Activated T-helper 9 cell treated with anti-CD3 and anti-CD28 coated beads, Interleukin-2, amount 50 U/mL, for 16 hours (primary cell): ENCODE measurements around the gene SORCS2.
"Not testable (repeated sequence)": the region's sequence is repeated elsewhere in the genome, so short reads cannot be mapped to it uniquely, and the experiment has no call there.

Experiments used
- DNase-seq: peaks from one replicate; pipeline ENCODE4 v3.0.0-alpha.2; 2020; ENCODE audit warnings: low read depth

SORCS2 gene

DNA sequence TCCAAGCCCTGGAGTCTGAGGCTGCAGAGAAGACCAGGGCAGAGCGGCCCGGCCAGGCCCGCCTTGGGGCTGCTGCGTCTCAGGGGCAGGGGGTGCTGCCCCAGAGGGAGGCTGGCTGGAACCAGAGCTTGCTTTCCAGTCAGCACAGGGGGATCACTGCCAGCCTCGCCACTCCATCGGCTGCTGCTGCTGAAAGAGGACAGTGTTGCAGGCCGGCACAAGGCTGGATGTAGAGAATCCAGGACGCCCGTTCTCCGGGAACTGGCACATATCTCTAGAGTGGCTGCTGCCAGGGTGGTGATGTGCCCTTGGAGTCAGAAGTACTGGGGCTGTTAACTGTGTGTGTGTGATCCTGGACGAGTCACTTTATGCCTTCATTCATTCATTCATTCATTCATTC lies 31.9 kb upstream of the SORCS2 start:
- no peak for DNase-seq

DNA sequence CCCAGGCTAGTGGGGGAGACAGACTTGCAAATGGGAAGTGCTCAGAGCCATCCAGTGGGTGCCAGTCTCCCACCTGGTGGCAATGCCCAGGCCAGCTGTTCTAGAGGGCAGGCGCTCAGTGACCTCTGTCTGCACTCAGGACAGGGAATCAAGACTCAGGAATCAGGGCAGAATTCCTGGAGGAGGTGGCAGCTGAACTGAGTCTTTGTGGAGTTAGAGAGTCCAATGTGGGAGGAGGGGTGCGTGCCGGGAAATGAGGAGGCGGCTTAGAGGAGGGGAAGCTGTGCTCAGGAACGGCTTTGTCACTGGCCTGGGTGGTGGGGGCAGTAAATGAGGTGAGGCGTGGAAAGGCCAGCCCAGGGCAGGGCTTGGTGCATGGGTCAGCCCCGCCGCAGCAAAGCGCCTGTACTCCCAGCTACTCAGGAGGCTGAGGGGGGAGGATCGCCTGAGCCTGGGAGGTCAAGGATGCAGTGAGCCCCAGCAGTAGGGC lies 31.3 kb upstream of the SORCS2 start:
- no peak for DNase-seq

DNA sequence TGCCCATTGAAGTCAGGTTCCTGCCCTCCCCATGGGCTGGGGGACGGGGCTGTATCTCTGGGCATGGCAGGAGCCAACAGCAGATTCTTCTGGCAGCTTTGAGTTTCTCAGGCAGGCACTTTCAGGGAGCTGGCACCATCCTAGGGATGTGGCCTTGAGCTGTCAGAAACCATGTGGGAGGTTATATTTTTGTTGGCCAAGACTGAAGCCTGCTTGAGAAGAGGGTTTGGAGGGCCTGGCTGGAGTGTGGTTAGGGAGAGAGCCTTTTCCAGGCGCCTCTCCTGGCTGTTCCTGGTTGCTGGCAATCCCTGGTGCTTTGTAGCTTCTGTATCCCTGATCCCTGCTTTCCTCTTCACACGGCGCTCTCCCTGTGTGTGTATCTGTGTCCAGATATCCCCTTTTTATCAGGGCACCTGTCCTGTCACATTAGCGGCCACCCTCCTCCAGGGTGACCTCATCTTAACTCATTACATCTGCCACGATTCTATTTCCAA lies 30.6 kb upstream of the SORCS2 start:
- DNase-seq, result no peak

GRCh38 chr4:7165056-7165873 lies 27.1 kb upstream of the SORCS2 start:
- not testable (repeated sequence) for DNase-seq

GRCh38 chr4:7165874-7166201 lies 26.5 kb upstream of the SORCS2 start:
- DNase-seq, result no peak

DNA sequence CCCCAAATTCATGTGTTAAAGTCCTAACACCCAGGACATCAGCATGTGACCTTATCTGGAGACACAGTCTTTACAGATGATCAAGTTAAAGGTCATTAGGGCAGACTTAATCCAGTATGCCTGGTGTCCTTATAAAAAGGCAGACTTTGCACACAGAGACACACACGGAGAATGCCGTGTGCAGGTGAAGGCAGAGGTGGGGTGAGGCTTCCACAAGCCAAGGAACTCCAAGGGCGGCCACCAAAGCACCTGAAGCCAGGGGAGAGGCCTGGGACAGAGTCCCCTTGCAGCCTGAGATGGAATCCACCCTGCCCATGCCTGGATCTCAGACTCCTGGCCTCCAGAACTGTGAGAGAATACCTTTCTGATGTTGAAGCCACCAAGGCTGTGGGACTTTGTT lies 26.1 kb upstream of the SORCS2 start:
- DNase-seq, result no peak

GRCh38 chr4:7166981-7167700 lies 25.2 kb upstream of the SORCS2 start:
- no peak for DNase-seq

GRCh38 chr4:7167706-7168105 lies 24.6 kb upstream of the SORCS2 start:
- DNase-seq, result no peak

GRCh38 chr4:7168106-7168505 lies 24.2 kb upstream of the SORCS2 start:
- no peak for DNase-seq

DNA sequence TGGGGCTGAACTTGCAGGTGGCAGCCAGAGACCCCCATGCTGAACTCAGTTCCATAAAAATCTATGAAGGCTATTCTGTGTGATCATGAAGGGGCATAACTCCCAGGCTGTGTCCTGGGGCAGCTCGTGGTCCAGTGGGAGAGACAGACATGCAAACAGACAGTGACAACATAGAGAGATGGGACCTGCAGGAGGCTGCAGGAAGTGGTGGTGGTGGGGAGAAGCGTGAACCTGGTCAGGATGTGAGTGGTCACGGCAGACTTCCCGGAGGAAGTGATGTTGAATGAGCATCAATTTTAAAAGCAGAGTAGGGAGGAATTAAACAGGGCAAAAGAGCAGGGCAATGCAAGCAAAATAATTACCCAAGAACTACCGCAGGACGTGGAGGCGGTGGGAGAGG lies 23.2 kb upstream of the SORCS2 start:
- no peak for DNase-seq

- DNase-seq, result no peak
Measured at GRCh38 chr4:7170012-7170411, 22.3 kb upstream of the SORCS2 start.

GRCh38 chr4:7171191-7171900 lies 21.0 kb upstream of the SORCS2 start:
- no peak for DNase-seq

GRCh38 chr4:7172508-7172907 lies 19.8 kb upstream of the SORCS2 start:
- DNase-seq, result no peak

DNA sequence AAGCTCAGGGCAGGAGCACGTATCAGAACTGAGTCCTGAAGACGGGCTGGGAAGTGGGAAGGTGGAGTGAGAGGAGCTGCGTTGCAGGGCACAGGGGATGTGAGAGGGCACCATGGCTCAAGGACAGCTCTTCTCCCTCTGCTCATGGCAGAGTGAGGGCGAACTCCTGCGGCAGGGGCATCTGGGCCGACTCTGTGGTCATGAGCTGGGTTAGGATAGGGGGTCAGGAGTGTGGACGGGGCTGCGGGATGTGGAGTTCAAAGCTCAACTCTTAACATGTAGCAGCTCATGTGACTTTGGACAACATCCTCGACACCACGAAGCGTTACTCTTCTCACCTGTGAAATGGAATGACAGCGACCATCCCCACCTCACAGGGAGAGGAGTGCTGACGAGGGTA lies 19.4 kb upstream of the SORCS2 start:
- no peak for DNase-seq

GRCh38 chr4:7173841-7174449 lies 18.4 kb upstream of the SORCS2 start:
- no peak for DNase-seq

DNA sequence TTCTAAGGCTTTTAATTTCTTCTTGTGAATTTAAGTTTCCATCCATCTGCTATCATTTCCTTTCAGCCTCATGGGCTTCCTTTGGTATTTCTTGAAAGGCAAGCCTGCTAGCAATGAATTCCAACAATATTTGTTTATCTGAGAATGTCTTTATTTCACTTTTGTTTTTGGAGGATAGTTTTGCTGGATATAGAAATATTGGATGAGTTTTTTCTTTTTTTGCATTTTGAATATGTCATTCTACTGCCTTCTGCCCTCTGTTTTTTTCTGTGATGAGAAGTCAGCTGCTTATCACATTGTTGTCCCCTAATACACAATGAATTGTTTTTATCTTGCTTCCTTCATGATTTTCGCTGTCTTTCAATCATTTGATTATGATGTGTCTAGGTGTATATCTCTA lies 13.2 kb upstream of the SORCS2 start:
- no peak for DNase-seq

DNA sequence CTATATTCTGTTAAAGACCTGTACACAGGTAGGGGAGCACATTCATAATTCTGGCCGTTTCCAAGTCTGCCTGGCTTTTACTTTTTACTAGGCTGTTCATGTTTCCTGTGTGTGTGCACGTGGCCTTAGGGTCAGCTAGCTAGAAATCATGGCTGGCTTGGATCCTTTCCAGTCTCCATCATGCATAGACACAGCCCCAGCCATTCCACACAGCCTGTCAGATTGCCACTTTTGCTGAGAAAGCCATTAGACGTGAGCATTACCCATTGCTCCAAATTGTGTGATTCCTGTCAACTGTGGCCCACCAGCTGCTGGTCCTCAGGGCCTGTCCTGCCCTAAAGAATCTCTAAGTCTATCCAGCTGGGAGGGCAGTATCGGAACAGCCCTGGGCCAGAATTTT lies 11.4 kb upstream of the SORCS2 start:
- no peak for DNase-seq

GRCh38 chr4:7182616-7183015 lies 9.7 kb upstream of the SORCS2 start:
- no peak for DNase-seq

DNA sequence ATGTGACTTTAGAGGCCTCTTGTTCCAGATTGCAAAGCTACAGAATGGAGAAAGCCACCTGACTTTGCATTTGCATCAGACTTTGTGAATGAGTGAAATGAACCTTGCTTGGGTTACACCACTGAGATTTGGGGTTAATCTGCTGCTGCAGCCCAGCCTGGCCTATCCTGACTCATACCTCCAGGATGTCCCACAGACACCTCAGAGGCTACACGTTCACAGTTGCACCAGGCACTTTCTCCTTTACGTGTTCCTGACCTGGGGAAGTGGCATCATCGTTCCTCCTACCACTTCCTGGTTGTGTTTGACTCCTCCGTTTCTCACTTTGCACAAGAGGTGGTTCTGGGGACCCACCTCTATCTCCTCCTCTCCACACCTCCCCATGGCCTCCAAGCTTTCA lies 9.2 kb upstream of the SORCS2 start:
- no peak for DNase-seq

GRCh38 chr4:7183780-7184460 lies 8.4 kb upstream of the SORCS2 start:
- no peak for DNase-seq

DNA sequence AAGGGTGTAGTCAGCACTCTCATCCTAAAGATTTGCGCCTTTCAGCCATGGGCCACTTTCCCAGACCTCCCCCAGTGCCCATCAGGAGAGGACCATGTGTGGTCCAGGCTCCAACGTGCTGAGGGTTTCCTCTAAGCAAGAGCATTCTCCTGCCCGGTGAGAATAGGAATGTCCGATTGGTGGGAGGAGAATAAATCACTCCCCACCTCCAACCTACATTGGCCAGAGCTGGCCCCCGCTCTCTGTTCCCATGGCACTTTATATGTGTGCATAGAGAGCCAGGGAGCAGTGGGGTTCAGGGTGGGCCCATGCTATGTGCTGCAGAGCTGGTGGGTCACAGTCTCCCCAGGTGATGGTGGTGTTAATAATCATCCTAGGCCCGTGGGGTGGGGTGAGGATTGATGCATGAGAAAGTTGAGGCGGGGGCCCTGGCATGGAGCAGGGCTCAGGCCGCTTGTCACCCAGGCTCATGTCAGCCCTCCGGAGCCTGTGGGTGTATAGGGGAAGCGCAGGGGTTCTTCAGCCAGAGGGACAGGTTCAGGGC lies 6.8 kb upstream of the SORCS2 start:
- DNase-seq, result no peak

- no peak for DNase-seq
Measured at GRCh38 chr4:7186031-7186430, 6.3 kb upstream of the SORCS2 start.
